Neural cell (in vitro differentiated cells): Measurements from ENCODE around the gene SLC6A1. TPM values are rescaled to one million over a fixed set of nuclear protein-coding genes. Genes with fewer than 3 reads are reported as not detected.

Experiments used
- H2AFZ ChIP-seq: fragments of 200-600, 300-800 bp; sonication (generic), shearing (Covaris generic); 2 replicates; pipeline ENCODE4 v1.6.0; 2014; ENCODE audit warnings: low read depth, mild to moderate bottlenecking, antibody characterized with exemption, low read length, moderate library complexity
- H3F3A ChIP-seq: fragments of 200-600 bp; shearing (Covaris generic); 2 replicates; pipeline ENCODE4 v1.6.1; 2016; ENCODE audit warnings: mild to moderate bottlenecking, moderate library complexity, mixed read lengths, antibody characterized with exemption, low read length; ENCODE audit not compliant: insufficient read depth, poor library complexity, severe bottlenecking
- H3K27ac ChIP-seq: fragments of 200-600, 300-800 bp; sonication (generic), shearing (Covaris generic); 2 replicates; pipeline ENCODE4 v1.5.1; 2014; ENCODE audit warnings: mild to moderate bottlenecking, low read length, moderate library complexity
- H3K27me3 ChIP-seq: fragments of 300-800, 200-600 bp; sonication (generic), shearing (Covaris generic); 2 replicates; pipeline ENCODE4 v1.6.0; 2014; ENCODE audit warnings: mild to moderate bottlenecking, low read depth, low read length, moderate library complexity; ENCODE audit not compliant: insufficient read depth
- H3K36me3 ChIP-seq: fragments of 300-800, 200-600 bp; sonication (generic), shearing (Covaris generic); 2 replicates; pipeline ENCODE4 v1.5.1; 2014; ENCODE audit warnings: mild to moderate bottlenecking, antibody characterized with exemption, low read length, moderate library complexity; ENCODE audit not compliant: insufficient read depth
- H3K4me2 ChIP-seq: fragments of 300-800, 200-600 bp; sonication (generic), shearing (Covaris generic); 2 replicates; pipeline ENCODE4 v1.6.0; 2014; ENCODE audit warnings: mild to moderate bottlenecking, low read length
- H3K4me3 ChIP-seq: fragments of 300-800, 200-600 bp; sonication (generic), shearing (Covaris generic); 2 replicates; pipeline ENCODE4 v1.5.1; 2014; ENCODE audit warnings: mild to moderate bottlenecking, low read length, moderate library complexity
- H3K79me2 ChIP-seq: fragments of 200-600 bp; shearing (Covaris generic); replicated peaks from 2 replicates; pipeline ENCODE4 v1.6.0; 2014; ENCODE audit warnings: mild to moderate bottlenecking, low read length, moderate library complexity; ENCODE audit not compliant: insufficient read depth
- H3K9ac ChIP-seq: fragments of 300-800, 200-600 bp; sonication (generic), shearing (Covaris generic); 2 replicates; pipeline ENCODE4 v1.6.1; 2016; ENCODE audit warnings: mild to moderate bottlenecking, low read length, mixed read lengths
- H3K9me2 ChIP-seq: fragments of 200-600 bp; shearing (Covaris generic); 2 replicates; pipeline ENCODE4 v1.6.1; 2016; ENCODE audit warnings: mild to moderate bottlenecking, low read length, mixed read lengths; ENCODE audit not compliant: insufficient read depth
- H3K9me3 ChIP-seq: fragments of 200-600, 300-800 bp; sonication (generic), shearing (Covaris generic); 2 replicates; pipeline ENCODE4 v1.6.1; 2016; ENCODE audit warnings: mild to moderate bottlenecking, mixed run types, low read length, moderate library complexity, mixed read lengths
- H4K20me1 ChIP-seq: fragments of 200-600 bp; shearing (Covaris generic); 2 replicates; pipeline ENCODE4 v1.6.1; 2016; ENCODE audit warnings: mild to moderate bottlenecking, mixed run types; ENCODE audit not compliant: insufficient read depth
- CTCF ChIP-seq: fragments of 450-650 bp; IDR thresholded peaks from 2 replicates; pipeline ENCODE4 v1.5.1; 2014; ENCODE audit warnings: antibody characterized with exemption, mild to moderate bottlenecking, moderate library complexity; ENCODE audit not compliant: poor library complexity, severe bottlenecking
- EP300 ChIP-seq: fragments of 450-650 bp; conservative IDR thresholded peaks from 2 replicates; pipeline ENCODE4 v1.6.1; 2014; ENCODE audit warnings: antibody characterized with exemption, mild to moderate bottlenecking, moderate library complexity; ENCODE audit not compliant: poor library complexity, severe bottlenecking
- EZH2 ChIP-seq: fragments of 200-600, 300-800 bp; shearing (Covaris generic), sonication (generic); IDR thresholded peaks from 2 replicates; pipeline ENCODE4 v1.6.1; 2014; ENCODE audit warnings: antibody characterized with exemption, low read length, borderline replicate concordance, mild to moderate bottlenecking; ENCODE audit not compliant: insufficient read depth, poor library complexity, severe bottlenecking
- MXI1 ChIP-seq: fragments of 450-650 bp; conservative IDR thresholded peaks from 2 replicates; pipeline ENCODE4 v1.6.1; 2014; ENCODE audit warnings: antibody characterized with exemption, mild to moderate bottlenecking; ENCODE audit not compliant: poor library complexity, severe bottlenecking
- POLR2AphosphoS5 ChIP-seq: IDR thresholded peaks from 2 replicates; pipeline ENCODE4 v1.6.1; 2012
- RAD21 ChIP-seq: fragments of 450-650 bp; conservative IDR thresholded peaks from 2 replicates; pipeline ENCODE4 v1.6.1; 2014; ENCODE audit warnings: antibody characterized with exemption, mild to moderate bottlenecking, moderate library complexity
- REST ChIP-seq: IDR thresholded peaks from 2 replicates; pipeline ENCODE4 v1.6.1; 2012; ENCODE audit warnings: borderline replicate concordance
- SMC3 ChIP-seq: fragments of 450-650 bp; conservative IDR thresholded peaks from 2 replicates; pipeline ENCODE4 v1.6.1; 2014; ENCODE audit warnings: antibody characterized with exemption, mild to moderate bottlenecking, moderate library complexity; ENCODE audit not compliant: poor library complexity
- TAF1 ChIP-seq: IDR thresholded peaks from 2 replicates; pipeline ENCODE4 v1.6.1; 2012; ENCODE audit warnings: low read depth
- polyA plus RNA-seq: library from polyadenylated mRNA; depleted of rRNA; stranded (reverse); fragments of >200 nt; gene quantifications from 2 replicates; pipeline ENCODE4 v1.2.3, GENCODE V29; 2014

SLC6A1 gene
- polyA plus RNA-seq, 1 donor from 2014 or later, result 43.2 TPM

- TF ChIP-seq MXI1, result no peak
- TF ChIP-seq EP300, result no peak
- no peak for TF ChIP-seq CTCF
- no peak for TF ChIP-seq EZH2
- no peak for TF ChIP-seq SMC3
- TF ChIP-seq REST, result no peak
- TF ChIP-seq TAF1, result no peak
- no peak for TF ChIP-seq RAD21
- TF ChIP-seq POLR2AphosphoS5, result no peak
- Histone ChIP-seq H3K4me2 (no peak overlapping the region), H3K9me2 (no peaks in the 10 kb centered on the region)
Measured at GRCh38 chr3:10956531-10956930, 36.0 kb upstream of the SLC6A1 start.

GRCh38 chr3:10956986-10957385, 35.6 kb upstream of the SLC6A1 start:
- no peaks in the 10 kb centered on the region for H3K9me2 ChIP-seq
- no peak overlapping the region for H2AFZ ChIP-seq
- no peaks in the 10 kb centered on the region for H3K36me3 ChIP-seq
- TF ChIP-seq POLR2AphosphoS5 (no peak), MXI1 (no peak), REST (no peak), EP300 (no peak), CTCF (no peak), EZH2 (no peak), RAD21 (no peak), TAF1 (no peak)
- H3K27ac ChIP-seq, result no peak overlapping the region
- no peak overlapping the region for H3K4me2 ChIP-seq
- H4K20me1 ChIP-seq, result no peaks in the 10 kb centered on the region
- no peak overlapping the region for H3K9ac ChIP-seq
- no peaks in the 10 kb centered on the region for H3K9me3 ChIP-seq
- no peak overlapping the region for H3K4me3 ChIP-seq
- H3K27me3 ChIP-seq, result no peaks in the 10 kb centered on the region
- H3K79me2 ChIP-seq, result no peaks in the 10 kb centered on the region
- H3F3A ChIP-seq, result no peaks in the 10 kb centered on the region

More at GRCh38 chr3:10956531-10956930, 36.0 kb upstream of the SLC6A1 start:
- H2AFZ ChIP-seq, result no peak overlapping the region
- H3K9ac ChIP-seq, result no peak overlapping the region
- no peaks in the 10 kb centered on the region for H3F3A ChIP-seq
- no peaks in the 10 kb centered on the region for H3K27me3 ChIP-seq
- no peak overlapping the region for H3K27ac ChIP-seq
- H4K20me1 ChIP-seq, result no peaks in the 10 kb centered on the region
- H3K4me3 ChIP-seq, result no peak overlapping the region
- no peaks in the 10 kb centered on the region for H3K9me3 ChIP-seq
- H3K79me2 ChIP-seq, result no peaks in the 10 kb centered on the region
- H3K36me3 ChIP-seq, result no peaks in the 10 kb centered on the region
